ENCODE measurements around the gene ZNF296.

ZNF296 gene

DNA sequence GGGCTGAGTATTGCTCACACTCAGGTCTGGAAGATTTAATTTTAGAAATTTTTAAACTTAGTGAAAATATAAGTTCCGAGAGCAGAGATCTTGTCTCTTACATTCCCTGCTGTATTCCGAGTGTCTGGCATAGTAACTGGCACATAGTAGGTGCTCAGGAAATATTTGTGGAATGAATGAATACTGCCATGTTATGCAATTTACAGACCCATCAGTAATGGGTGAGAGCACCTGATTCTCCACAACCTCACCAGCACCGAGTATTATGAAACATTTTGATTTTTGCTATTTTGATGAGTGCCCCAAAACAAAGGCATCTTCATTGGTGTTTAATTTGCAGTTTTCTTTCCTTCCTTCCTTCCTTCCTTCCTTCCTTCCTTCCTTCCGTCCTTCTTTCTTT is 53.2 kb downstream of the ZNF296 start:
- no peak for DNase-seq (ENCODE audit: low spot score)
- TF ChIP-seq CTCF (conservative IDR thresholded peaks at IDR 0.05; ENCODE audit: low read depth) = no peak
- H3K27ac ChIP-seq = no peak overlapping the region
- CTCF ChIA-PET = no interaction called here
- POLR2A ChIA-PET (ENCODE audit: low non-redundant PET) = no interaction called here

DNA sequence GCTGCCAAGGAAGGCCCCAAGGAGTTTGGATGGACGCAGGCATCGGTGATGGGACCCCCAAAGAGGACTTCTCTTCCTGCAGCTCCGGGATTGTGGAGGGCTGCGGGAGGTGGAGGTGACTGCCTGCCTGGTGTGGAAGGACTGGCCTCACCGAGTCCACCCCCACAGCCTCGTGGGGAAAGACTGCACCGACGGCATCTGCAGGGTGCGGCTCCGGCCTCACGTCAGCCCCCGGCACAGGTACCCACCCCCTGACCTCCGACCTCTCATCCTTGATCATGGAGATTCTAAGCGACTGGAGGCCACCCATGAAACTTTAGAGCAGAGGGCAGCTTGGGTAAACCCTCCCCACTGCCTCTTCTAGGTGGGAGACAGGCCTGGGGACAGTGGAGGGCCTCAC is 54.3 kb downstream of the ZNF296 start:
- no peak overlapping the region for H3K27ac ChIP-seq
- TF ChIP-seq CTCF (conservative IDR thresholded peaks at IDR 0.05; ENCODE audit: low read depth) = no peak
- ChIA-PET POLR2A (ENCODE audit: low non-redundant PET) (interaction anchor here (0.6 to 0.7 kb wide), 3 partner anchors 16 to 211 kb away, joined by 3 to 4 read pairs (median 3); no protein-coding TSS in a partner anchor), CTCF (no interaction called here)
- DNase-seq (ENCODE audit: low spot score) = no peak
